ENCODE data around the gene SNRPB2. TPM values are rescaled to one million over a fixed set of nuclear protein-coding genes. Genes with fewer than 3 reads are reported as not detected.

The SNRPB2 gene
- total and polyA plus RNA-seq, 12 donors = 28.8 to 49.2 (median 32.2) TPM

DNA sequence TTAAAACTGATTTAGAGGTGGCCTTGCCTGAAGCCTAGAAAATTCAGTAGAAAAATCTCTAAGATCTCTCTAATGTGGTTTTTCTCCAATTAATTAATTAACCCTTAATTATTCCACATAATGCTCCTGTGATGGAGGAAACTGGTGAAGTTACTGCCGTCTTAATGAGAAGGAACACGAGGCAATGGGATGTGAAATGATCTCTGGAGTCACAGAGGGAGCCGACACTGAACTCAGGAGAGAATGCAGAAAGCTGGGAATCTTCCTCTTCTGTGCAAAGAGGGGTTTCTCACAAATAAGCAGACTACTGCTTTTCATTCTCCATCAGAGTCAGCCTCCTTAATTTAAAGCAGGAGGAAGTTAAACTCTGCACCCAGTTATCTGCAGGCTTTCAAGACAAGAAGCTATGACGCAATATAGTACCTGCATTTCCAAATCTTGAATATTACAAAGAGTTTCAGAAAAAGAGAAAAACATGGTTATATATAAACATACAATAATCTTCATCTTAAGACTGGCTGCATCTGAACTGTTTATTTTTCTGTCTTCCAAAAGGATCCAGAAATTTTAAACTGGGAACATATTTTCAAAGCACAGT, 18.1 kb upstream of the SNRPB2 start:
- H3K36me3 ChIP-seq = no peaks in the 10 kb centered on the region
- no peak overlapping the region for H3K27ac ChIP-seq
- DNase-seq = no peak
- peaks cover 0 to 9% (median 0%) of the 10 kb centered on the region in 9 donors for H3K4me1 ChIP-seq
- WGBS, 2 donors = 76 to 86% methylated on average over 4 of the region's 4 CpGs
- no peak overlapping the region for H3K4me3 ChIP-seq
- TF ChIP-seq, protein P1, sequence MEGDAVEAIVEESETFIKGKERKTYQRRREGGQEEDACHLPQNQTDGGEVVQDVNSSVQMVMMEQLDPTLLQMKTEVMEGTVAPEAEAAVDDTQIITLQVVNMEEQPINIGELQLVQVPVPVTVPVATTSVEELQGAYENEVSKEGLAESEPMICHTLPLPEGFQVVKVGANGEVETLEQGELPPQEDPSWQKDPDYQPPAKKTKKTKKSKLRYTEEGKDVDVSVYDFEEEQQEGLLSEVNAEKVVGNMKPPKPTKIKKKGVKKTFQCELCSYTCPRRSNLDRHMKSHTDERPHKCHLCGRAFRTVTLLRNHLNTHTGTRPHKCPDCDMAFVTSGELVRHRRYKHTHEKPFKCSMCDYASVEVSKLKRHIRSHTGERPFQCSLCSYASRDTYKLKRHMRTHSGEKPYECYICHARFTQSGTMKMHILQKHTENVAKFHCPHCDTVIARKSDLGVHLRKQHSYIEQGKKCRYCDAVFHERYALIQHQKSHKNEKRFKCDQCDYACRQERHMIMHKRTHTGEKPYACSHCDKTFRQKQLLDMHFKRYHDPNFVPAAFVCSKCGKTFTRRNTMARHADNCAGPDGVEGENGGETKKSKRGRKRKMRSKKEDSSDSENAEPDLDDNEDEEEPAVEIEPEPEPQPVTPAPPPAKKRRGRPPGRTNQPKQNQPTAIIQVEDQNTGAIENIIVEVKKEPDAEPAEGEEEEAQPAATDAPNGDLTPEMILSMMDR (IDR thresholded peaks at IDR 0.05) = no peak
- intact Hi-C loops (cut with DNase I) = loop anchor here in 1 of 10 donors (10.0 kb wide), 1 partner anchor 63 kb away; no protein-coding TSS in a partner anchor
- H3K9me3 ChIP-seq = no peaks in the 10 kb centered on the region
- H3K27me3 ChIP-seq = peaks cover 0 to 5% (median 0%) of the 10 kb centered on the region in 7 donors
- no peak for ATAC-seq

DNA sequence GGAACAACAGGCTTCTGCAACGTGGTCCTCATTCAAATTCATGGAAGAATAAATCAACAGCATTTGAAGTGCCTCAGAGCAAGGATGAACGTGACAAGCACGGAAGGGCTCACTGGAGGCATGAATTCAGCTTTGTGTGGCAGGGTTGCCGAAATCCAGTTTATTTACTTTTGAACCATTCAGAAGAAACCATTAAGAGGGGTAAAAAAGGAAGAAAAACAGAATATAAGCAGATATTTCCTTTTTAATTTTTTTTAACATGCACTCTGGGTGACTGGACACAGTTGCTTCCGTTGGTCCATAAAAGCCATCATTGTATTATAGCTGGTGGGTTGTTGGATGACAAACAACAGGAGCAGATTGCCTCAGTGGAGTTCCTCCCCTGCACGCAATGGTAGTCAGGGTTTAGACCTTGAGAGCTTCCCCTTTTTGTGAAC, 17.3 kb upstream of the SNRPB2 start:
- Histone ChIP-seq H3K27ac (no peak overlapping the region), H3K4me1 (peaks cover 0 to 9% (median 0%) of the 10 kb centered on the region in 9 donors), H3K4me3 (no peak overlapping the region), H3K36me3 (no peaks in the 10 kb centered on the region), H3K9me3 (no peaks in the 10 kb centered on the region), H3K27me3 (peaks cover 0 to 5% (median 0%) of the 10 kb centered on the region in 7 donors)
- ATAC-seq (no peak), DNase-seq (no peak)
- TF ChIP-seq, protein P1 (IDR thresholded peaks at IDR 0.05) = no peak
- intact Hi-C loops (cut with DNase I) = loop anchor here in 1 of 10 donors (10.0 kb wide), 1 partner anchor 62 kb away; no protein-coding TSS in a partner anchor
- WGBS, 2 donors = 63 to 73% methylated on average over 6 of the region's 6 CpGs

DNA sequence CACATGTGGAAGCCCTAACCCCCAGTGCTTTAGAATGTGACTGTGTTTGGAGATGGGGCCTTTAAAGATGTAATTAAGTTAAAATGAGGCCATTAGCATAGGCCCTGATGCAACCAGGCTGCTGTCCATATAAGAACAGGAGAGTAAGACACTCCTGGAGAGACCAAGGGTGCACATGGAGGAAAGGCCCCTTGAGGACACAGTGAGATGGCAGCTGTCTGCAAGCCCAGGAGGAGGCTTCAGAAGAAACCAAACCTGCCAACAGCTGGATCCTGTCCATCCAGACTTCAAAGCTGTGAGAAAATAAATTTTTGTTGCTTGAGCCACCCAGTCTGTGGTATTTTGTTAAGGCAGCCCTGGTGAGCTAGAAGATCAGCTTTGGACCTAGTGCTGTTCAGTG, 16.8 kb upstream of the SNRPB2 start:
- intact Hi-C loops (cut with DNase I) = loop anchor here in 1 of 10 donors (10.0 kb wide), 1 partner anchor 62 kb away; no protein-coding TSS in a partner anchor
- Histone ChIP-seq H3K4me3 (no peak overlapping the region), H3K9me3 (no peaks in the 10 kb centered on the region), H3K4me1 (peaks cover 0 to 9% (median 0%) of the 10 kb centered on the region in 9 donors), H3K27ac (no peak overlapping the region), H3K27me3 (peaks cover 0 to 10% (median 0%) of the 10 kb centered on the region in 7 donors), H3K36me3 (no peaks in the 10 kb centered on the region)
- ATAC-seq = no peak
- no peak for DNase-seq
- TF ChIP-seq, protein P1 (IDR thresholded peaks at IDR 0.05) = no peak

DNA sequence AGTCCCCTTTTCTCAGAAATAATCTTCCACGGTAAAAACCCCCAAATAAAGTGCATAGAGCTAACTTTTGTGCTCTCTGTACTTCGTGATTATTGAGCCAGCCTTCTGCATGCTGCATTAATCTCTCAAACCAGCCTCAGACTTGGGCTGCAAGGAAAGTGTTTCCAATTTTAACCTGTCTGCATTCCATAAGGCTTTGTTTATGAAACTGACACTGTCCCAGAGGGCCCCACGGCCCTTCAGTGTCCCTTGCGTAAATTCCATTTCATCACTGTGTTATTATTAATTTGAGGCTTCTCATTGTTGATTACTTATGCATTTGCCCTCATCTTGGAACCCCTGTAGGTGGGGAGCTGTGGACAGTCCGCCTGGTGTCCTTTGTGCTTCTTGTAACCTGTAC, 15.6 kb upstream of the SNRPB2 start:
- Histone ChIP-seq H3K27ac (peak overlapping the region in 1 of 10 donors; percentile 29), H3K9me3 (no peaks in the 10 kb centered on the region), H3K36me3 (no peaks in the 10 kb centered on the region), H3K4me1 (peaks cover 0 to 9% (median 0%) of the 10 kb centered on the region in 9 donors), H3K27me3 (peaks cover 0 to 13% (median 0%) of the 10 kb centered on the region in 7 donors), H3K4me3 (no peak overlapping the region)
- ATAC-seq = peak in 4 of 8 donors; percentile 49 to 73 (median 62)
- TF ChIP-seq, protein P1 (IDR thresholded peaks at IDR 0.05) = no peak
- DNase-seq = no peak
- intact Hi-C loops (cut with DNase I) = loop anchor here in 1 of 10 donors (10.0 kb wide), 1 partner anchor 61 kb away; no protein-coding TSS in a partner anchor
- 47 to 53% methylated on average over 5 of the region's 5 CpGs for WGBS, 2 donors

Measured in heart right ventricle (tissue), 16 donors.